Measurements from ENCODE around the gene USP7. TPM values are rescaled to one million over a fixed set of nuclear protein-coding genes. Genes with fewer than 3 reads are reported as not detected.

Gene USP7
- total RNA-seq, 2 donors from 2014 or later = 114 to 140 TPM

GRCh38 chr16:8866884-8867215, 96.9 kb downstream of the USP7 start:
- no peak for DNase-seq
- Histone ChIP-seq H3K4me3 (ENCODE audit: low read length) (peak overlapping the region; percentile 89), H3K9me3 (ENCODE audit: control insufficient read depth, low read length) (no peaks in the 10 kb centered on the region), H3K9ac (ENCODE audit: extremely low read depth, low read length, poor library complexity, severe bottlenecking) (peak overlapping the region; percentile 90), H3K36me3 (ENCODE audit: control insufficient read depth, insufficient read depth, low read length) (peaks cover 34% of the 10 kb centered on the region), H3K27me3 (ENCODE audit: control insufficient read depth, insufficient read depth, low read length, poor library complexity, severe bottlenecking) (no peaks in the 10 kb centered on the region), H3K4me1 (ENCODE audit: control insufficient read depth, insufficient read depth, low read length) (peaks cover 26% of the 10 kb centered on the region), H3K27ac (ENCODE audit: low read depth, low read length) (peak overlapping the region; percentile 95)
- 2% methylated on average over 7 to 16 of the region's 16 CpGs for WGBS, 2 experiments (ENCODE audit: insufficient coverage in 1 of 2, insufficient read length in 1 of 2)
- no peak for TF ChIP-seq CTCF (conservative IDR thresholded peaks at IDR 0.05)
- peak overlapping the region; percentile 95 for H3K27ac Mint-ChIP-seq
- H3K9me3 Mint-ChIP-seq = no peaks in the 10 kb centered on the region
- peak overlapping the region; percentile 88 for H3K4me3 Mint-ChIP-seq
- H3K4me1 Mint-ChIP-seq = peaks cover 40% of the 10 kb centered on the region
- peaks cover 14% of the 10 kb centered on the region for H3K36me3 Mint-ChIP-seq (ENCODE audit: low read depth)
- H3K27me3 Mint-ChIP-seq (ENCODE audit: insufficient read depth) = peaks cover 3% of the 10 kb centered on the region

GRCh38 chr16:8866118-8866883, 97.4 kb downstream of the USP7 start:
- H3K4me1 ChIP-seq (ENCODE audit: control insufficient read depth, insufficient read depth, low read length) = peaks cover 26% of the 10 kb centered on the region
- Mint-ChIP-seq H3K4me3 (peak overlapping the region; percentile 88), H3K27me3 (ENCODE audit: insufficient read depth) (peaks cover 3% of the 10 kb centered on the region), H3K9me3 (no peaks in the 10 kb centered on the region), H3K27ac (peak overlapping the region; percentile 94), H3K4me1 (peaks cover 40% of the 10 kb centered on the region), H3K36me3 (ENCODE audit: low read depth) (peaks cover 18% of the 10 kb centered on the region)
- no peak for TF ChIP-seq CTCF (conservative IDR thresholded peaks at IDR 0.05)
- WGBS, 2 experiments (ENCODE audit: insufficient coverage in 1 of 2, insufficient read length in 1 of 2) = 16 to 30% methylated on average over 12 to 30 of the region's 30 CpGs
- no peaks in the 10 kb centered on the region for H3K9me3 ChIP-seq (ENCODE audit: control insufficient read depth, low read length)
- H3K27ac ChIP-seq (ENCODE audit: low read depth, low read length) = peak overlapping the region; percentile 95
- H3K27me3 ChIP-seq (ENCODE audit: control insufficient read depth, insufficient read depth, low read length, poor library complexity, severe bottlenecking) = no peaks in the 10 kb centered on the region
- H3K9ac ChIP-seq (ENCODE audit: extremely low read depth, low read length, poor library complexity, severe bottlenecking) = peak overlapping the region; percentile 90
- H3K4me3 ChIP-seq (ENCODE audit: low read length) = peak overlapping the region; percentile 89
- H3K36me3 ChIP-seq (ENCODE audit: control insufficient read depth, insufficient read depth, low read length) = peaks cover 34% of the 10 kb centered on the region
- DNase-seq = peak; percentile 97

DNA sequence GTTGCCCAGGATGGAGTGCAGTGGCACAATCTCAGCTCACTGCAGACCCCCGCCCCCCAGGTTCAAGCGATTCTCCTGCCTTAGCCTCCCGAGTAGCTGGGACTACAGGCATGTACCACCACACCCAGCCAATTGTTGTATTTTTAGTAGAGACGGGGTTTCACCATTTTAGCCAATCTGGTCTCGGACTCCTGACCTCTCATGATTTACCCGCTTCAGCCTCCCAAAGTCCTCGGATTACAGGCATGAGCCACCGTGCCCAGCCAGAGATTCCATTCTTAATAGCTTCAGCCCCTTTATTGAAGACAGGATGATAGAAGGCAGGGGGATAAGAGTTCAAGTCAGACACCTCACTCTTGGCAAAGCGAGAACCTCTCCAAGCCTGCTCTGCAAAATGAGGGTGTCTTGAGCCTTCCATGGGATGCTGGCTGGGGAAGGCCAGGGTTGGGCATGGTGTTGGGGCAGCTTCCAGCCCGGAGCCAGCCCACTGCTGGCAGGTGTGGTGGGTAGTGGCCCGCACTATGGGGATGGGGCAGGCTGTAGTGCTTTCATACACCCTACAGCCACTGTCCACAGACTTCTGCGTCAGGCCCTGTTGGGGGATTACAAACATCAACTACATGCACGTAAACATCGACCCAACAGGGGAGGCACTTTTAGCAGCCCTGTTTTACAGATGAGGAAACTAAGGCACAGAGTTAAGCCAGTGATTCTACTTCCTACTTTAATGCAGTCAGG, 98.4 kb downstream of the USP7 start:
- Histone ChIP-seq H3K4me1 (ENCODE audit: control insufficient read depth, insufficient read depth, low read length) (peaks cover 26% of the 10 kb centered on the region), H3K9me3 (ENCODE audit: control insufficient read depth, low read length) (no peaks in the 10 kb centered on the region), H3K4me3 (ENCODE audit: low read length) (peak overlapping the region; percentile 70), H3K36me3 (ENCODE audit: control insufficient read depth, insufficient read depth, low read length) (peaks cover 36% of the 10 kb centered on the region), H3K9ac (ENCODE audit: extremely low read depth, low read length, poor library complexity, severe bottlenecking) (no peak overlapping the region), H3K27me3 (ENCODE audit: control insufficient read depth, insufficient read depth, low read length, poor library complexity, severe bottlenecking) (no peaks in the 10 kb centered on the region), H3K27ac (ENCODE audit: low read depth, low read length) (peak overlapping the region; percentile 67)
- H3K27ac Mint-ChIP-seq = no peak overlapping the region
- peaks cover 22% of the 10 kb centered on the region for H3K36me3 Mint-ChIP-seq (ENCODE audit: low read depth)
- TF ChIP-seq CTCF (conservative IDR thresholded peaks at IDR 0.05) = no peak
- no peak for DNase-seq
- H3K27me3 Mint-ChIP-seq (ENCODE audit: insufficient read depth) = peaks cover 3% of the 10 kb centered on the region
- H3K9me3 Mint-ChIP-seq = no peaks in the 10 kb centered on the region
- 95% methylated on average over 11 to 14 of the region's 14 CpGs for WGBS, 2 experiments (ENCODE audit: insufficient coverage in 1 of 2, insufficient read length in 1 of 2)
- peaks cover 40% of the 10 kb centered on the region for H3K4me1 Mint-ChIP-seq
- peak overlapping the region; percentile 88 for H3K4me3 Mint-ChIP-seq
